Measurements from ENCODE around the gene CCDC82.

CCDC82 gene

DNA sequence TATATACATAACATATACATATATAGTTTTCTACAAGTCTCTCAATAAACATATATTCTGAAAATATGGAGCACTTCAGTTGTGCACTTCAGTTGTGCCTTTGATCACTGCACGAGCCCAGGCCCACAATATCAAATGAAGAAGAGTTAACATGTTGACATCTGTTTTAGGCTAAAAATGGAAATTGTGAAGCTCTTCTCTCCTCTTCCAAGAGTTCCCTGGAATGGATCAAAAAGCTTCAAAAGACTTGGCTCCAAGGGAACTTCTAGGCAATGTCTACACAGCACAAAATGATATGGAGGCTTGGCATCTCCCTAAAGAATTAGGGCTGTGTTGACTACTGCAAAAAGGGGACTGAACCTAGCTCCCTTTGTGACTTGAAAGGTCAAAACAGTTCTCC is 83.6 kb downstream of the CCDC82 start:
- DNase-seq, result no peak

DNA sequence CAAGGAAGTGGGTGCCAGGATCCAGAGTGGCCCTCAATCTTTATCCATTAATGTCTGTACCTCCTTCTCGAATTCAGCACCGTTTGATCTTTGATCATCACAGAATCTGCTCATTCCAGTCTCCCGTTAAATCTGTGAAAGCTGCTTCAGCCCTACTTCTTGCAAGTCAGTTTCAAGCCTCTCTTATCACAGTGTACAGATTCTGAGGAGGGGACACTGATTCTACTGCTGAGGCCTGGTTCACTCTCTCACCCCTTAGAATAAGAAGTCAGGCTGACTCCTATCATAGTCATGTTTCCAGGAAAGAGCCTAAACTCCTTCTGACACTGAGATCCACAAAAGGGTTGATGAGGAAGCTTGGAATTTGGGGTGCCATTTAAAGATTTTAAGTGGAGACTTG is 85.7 kb downstream of the CCDC82 start:
- DNase-seq, result no peak

DNA sequence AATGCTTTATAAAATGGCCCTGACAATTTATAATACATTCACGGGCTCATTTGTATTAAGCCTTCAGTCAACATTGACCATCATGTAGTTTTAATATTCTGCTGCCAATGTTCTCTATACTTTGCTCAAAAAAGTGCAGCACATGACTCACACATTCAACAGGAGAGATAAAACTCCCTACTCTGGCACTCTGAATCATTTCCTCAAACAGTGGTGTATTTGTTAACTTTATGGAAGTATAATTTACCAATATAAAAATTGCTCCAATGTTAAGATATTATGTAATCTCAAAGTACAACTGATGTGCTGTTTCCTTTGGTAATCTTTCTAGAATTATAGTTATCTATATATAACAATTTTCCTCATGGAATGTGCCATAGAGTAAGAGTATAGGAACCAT is 86.6 kb downstream of the CCDC82 start:
- DNase-seq, result no peak
